NCI-H2196 treated with DMSO at 0.1 percent for 48 hours (cell line): ENCODE data around the gene OR4F6.
"Not testable (repeated sequence)": the region's sequence is repeated elsewhere in the genome, so short reads cannot be mapped to it uniquely, and the experiment has no call there.

Experiments
- DNase-seq: peaks from one replicate; lab custom pipeline; 2025; ENCODE audit not compliant: unreplicated experiment; lab: John Stamatoyannopoulos, UW

OR4F6 gene, protein sequence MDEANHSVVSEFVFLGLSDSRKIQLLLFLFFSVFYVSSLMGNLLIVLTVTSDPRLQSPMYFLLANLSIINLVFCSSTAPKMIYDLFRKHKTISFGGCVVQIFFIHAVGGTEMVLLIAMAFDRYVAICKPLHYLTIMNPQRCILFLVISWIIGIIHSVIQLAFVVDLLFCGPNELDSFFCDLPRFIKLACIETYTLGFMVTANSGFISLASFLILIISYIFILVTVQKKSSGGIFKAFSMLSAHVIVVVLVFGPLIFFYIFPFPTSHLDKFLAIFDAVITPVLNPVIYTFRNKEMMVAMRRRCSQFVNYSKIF

DNA sequence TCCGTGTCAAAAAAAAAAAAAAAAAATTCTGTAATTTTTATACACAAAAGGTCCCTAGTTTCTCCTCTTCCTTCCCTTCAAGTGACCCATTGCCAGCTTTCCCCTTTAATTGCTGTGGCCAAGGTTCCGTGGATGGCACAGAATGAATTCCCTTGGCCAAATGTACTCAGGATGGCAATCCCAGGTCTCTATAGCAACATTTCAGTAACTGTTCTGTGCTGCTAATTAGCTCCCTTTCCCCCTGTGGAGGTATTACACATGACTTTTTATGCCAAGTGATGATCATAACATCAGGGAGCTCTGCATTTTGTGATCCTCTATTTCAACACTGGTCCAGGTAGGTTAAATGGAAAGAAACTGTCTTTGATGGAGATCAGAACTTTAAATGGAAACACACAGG is at the start of gene OR4F6:
Gene OR4F6, plus strand, starts transcription at position 301 of the 400 bp plus-strand sequence. CDS start 2,211 bp downstream, outside the sequence.
- DNase-seq = no peak

DNA sequence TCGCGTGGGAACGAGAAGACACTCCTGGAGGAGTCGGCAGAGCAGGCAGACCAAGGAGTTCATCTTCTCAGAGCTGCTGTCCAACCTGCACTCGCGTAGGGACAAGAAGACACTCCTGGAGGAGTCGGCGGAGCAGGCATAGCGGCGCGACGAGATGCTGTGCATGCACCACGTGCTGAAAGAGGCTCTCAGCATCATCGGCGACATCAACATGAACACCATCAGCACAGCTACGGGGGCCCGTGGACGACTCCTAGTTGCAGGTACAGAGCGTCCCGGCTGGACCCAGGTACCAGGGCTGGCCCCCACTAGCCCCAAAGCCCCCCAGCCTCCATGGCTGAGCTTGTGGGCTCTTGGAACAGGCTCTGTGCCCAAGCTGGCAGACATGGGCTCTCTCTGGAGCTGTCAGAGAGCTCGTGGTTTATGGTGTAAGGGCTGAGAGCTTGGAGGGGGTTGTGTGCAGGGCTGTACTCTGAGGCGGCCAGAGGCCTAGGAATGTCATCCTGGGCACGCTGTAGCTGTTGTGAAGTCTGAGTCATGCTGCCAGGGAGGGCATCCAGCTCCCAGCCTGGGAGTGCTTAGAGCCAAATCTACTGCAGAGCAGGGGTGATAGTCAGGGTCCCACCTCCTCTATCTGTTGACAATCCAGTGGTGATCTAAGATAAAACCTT is 38.5 kb upstream of the OR4F6 start:
- DNase-seq = not testable (repeated sequence)

DNA sequence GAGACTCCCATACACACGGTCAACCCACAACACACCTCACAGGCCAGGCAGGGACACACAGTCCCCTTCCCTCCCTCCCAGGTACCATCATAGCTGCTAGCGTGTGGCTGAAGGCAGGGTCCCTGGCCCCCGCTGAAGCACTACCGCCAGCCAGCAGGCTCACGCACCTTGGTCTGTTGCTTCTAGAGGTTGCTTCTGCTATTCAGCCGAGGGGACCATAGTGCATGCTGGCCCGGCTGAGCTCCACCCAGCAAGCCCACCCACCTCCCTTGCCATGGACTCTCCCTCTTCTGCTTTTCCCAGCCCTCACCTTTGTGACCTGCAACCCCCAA is 38.0 kb upstream of the OR4F6 start:
- DNase-seq = not testable (repeated sequence)

DNA sequence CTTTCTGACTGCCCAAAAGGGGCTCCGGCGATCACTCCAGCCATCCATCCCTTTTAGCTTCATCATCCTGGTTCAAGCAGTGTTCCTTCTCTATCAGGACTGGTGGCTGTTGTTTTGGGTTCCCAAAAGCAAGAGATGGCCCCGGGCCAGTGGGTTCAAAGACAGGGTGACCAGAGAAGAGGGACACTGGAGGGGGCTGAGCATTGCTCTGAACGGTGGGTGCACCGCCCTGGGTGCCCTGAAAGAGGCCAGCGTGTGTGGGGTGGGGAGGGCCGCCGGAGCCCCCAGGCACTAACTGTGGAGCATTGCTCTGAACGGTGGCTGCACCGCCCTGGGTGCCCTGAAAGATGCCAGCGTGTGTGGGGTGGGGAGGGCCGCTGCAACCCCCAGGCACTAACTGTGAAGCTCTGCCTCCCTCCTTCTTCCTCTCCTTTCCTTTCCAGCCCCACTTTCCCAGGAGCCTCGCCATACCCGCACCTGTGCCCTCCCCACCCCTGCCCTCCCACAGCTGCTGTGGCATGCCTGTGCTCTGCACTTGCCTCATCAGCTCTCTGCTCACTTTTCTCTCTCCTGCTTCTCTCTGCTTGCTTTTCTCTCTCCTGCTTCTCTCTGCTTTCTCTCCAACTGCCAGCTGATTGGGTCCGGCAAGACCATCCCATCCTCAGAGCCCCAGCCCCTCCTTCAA is 37.4 kb upstream of the OR4F6 start:
- no peak for DNase-seq

DNA sequence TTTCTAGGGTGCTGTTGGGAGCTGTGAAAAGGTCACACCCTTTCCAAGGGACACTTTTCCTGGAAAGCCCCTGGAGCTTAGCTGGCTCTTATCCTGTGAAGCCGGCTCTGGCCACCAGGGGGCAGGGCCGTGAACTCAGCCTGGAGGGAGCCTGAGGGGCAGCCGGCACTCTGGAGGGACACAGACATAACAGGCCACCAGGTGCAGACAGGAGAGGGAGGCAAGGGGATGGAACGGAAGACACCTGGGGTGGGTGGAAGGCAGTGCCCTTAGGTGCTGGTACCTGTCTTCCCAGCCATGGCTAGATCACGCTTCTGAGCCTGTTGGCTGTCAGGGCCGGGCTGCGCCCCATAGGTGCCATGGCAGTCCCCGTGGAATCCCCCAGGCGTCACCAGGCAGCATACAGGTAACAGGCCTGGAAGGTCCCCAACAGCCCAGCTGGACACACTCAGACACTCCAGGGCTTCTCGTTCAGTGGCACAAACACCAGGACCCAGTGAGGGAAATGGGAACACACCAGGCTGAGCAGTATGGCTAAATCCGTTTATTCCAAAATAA is 36.1 kb upstream of the OR4F6 start:
- not testable (repeated sequence) for DNase-seq

DNA sequence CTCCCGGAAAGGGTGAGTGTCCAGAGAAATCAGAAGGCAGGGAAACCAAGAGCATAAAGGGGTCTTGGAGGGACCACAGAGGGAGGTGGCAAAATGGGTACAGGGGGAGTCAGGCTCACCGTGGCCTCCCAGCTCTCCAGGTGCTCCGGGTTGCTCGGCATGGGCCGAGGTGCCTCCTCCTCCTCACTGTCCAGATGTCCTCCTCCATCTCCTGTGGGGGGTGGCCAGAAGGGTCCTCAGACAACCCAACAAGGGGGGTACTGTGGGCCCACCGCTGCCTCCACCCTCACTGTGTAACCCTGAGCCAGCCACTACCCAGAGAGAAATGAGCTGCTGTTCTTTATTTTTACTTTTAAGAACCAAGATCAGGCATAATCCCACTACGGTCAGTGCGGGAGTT is 30.4 kb upstream of the OR4F6 start:
- no peak for DNase-seq

DNA sequence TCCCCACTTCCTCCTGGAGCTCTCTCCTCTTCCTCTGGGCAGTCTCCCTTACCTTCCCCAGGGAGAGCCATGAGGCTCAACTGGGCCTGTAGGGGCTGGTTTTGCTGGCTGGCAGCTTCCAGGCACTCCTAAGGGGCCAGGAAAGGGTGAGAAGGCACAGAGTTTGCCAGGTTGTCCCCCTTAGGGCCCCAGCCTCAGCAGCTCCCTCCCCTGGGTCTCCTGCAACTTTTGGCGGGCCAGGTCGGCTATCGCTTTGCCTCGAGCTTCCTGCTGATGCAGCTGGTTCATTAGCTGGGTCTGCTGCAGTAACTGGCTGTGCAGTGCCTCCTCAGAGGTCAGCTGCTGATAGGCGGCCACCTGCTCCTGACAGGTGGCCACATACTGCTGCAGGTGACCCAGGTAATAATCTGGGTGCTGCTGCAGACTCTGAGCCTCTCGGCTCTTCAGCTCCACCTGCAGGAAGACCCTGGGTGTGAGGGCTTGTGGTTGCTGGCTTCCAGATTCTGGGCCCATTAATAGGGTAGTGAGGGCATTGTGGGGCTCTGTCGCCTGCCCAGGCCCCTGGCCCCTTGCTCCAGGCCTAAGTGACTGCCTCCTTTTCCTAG is 29.7 kb upstream of the OR4F6 start:
- peak; percentile 34 for DNase-seq

DNA sequence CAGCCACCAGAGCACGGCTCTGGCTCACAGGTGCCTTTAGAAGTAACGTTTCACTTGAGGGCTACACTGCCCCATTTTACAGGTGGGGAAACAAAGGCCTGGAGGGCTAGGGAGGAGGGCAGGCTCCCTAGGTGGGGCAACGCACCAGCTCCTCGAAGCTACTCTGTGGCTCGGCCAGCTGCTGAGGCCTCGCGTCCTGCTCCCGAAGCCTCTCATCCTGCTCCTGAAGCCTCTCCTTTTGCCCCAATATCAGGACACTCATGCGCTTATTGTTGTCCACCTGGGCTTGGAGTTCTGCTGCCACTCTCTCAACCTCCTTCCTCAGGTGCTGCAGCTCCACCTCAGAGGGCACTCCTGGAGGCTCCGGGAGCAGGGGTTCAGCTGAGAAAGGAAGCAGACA is 28.2 kb upstream of the OR4F6 start:
- DNase-seq = no peak

DNA sequence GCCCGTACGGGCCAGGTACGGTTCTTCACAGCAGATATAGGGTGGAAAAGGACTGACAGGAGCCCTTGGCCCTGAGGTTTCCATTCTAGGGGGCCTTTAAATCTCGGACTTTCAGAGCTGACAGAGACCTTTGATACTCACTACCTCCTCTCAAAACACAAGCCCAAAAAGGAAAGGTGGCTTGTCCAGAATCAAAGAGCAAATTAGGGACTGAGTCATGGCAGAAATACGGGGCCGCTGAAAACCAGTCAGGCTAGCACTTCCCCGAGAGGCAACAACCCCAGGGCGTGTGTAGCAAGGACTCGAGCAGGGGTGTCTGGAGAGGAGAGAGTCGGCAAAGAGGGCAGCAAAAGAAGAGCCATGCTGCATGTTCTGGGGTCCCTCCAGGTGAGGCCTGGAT is 24.7 kb upstream of the OR4F6 start:
- not testable (repeated sequence) for DNase-seq

DNA sequence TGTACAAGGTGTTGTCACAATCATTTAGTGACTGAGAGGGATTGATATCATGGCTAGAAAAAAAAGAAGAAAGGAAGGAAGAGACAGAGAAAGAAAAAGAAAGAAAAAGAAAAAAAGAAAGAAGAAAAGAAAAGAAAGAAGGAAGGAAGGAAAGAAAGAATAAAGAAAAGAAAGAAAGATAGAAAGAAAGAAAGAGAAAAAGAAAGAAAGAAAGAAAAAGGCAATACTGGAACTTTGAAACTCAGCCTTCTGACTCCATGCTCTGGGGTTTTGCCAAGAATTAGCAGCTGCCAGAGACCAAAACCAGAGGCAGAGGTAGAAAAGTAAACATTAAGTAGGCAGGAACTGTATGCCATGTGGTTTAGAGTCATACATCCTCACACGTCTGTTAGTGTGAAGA is 23.1 kb upstream of the OR4F6 start:
- DNase-seq = not testable (repeated sequence)

DNA sequence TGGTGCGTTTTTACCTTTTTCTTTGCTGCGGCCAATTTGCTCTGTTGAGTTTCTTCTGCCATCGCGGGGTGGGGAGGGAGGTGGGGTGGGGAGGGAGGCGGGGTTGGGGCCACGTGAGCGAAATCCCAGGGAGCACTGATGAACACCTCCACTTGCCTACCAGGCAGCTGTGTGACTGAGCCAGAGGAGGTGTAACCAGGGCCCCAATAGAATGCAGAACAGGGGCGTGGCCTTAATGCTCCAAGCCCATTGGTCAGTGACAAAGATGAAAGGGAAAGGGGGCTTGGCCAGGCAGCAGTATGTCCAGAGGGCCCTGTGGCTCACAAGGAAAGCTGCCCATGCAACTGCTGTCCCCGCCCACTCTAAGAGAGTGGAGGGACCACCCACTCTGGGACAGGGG is 21.4 kb upstream of the OR4F6 start:
- no peak for DNase-seq

DNA sequence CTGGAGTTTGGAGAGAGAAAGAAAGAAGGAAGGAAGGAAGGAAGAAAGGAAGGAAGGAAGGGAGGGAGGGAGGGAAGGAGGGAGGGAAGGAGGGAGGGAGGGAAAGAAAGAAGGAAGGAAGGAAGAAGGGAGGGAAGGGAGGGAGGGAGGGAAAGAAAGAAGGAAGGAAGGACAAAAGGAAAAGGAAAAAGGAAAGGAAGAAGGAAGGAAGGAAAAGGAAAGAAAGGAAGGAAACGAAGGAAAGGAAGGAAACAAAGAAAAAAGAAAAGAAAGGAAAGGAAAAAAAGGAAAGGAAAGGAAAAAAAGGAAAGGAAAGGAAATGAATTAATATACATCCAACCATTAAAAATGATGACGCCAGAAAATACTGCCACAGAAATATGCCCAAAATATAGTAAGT is 18.7 kb upstream of the OR4F6 start:
- no peak for DNase-seq

DNA sequence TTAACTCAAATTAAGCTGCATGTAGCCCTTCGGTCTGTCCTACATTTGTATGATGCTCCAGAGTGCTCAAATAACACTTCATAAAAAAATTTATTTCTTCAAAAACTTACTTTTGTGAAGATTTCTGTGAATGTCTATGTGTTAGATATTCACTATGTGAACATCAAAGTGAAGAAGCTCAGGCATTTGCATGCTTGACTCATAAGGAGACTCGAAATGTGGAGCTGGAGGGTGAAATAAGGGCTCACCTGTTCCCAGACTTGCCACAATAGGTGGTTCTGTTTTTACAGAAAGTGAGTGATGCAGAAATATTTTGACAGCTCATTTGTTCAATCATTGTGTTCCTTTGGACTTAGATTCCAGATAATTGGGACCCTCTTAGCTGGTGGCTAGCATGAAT is 16.9 kb upstream of the OR4F6 start:
- not testable (repeated sequence) for DNase-seq

DNA sequence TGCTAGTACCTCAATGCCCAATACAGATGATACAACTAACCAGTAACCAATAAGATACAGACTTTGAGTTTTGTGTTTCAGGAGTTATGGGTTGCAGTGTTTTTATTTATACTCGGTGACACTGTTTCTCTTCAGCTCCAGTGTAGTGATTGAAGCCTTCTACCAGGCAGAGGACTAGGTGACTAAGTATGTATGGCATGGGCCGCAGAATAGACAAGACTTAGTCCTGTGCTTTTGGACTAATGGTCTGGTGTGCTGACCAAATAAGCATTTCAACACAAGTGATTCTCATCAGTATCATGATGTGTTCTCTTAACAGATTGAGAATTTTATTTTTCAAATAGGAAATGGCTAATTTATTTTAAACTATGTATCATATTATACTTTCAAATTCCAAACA is 15.3 kb upstream of the OR4F6 start:
- DNase-seq = not testable (repeated sequence)

DNA sequence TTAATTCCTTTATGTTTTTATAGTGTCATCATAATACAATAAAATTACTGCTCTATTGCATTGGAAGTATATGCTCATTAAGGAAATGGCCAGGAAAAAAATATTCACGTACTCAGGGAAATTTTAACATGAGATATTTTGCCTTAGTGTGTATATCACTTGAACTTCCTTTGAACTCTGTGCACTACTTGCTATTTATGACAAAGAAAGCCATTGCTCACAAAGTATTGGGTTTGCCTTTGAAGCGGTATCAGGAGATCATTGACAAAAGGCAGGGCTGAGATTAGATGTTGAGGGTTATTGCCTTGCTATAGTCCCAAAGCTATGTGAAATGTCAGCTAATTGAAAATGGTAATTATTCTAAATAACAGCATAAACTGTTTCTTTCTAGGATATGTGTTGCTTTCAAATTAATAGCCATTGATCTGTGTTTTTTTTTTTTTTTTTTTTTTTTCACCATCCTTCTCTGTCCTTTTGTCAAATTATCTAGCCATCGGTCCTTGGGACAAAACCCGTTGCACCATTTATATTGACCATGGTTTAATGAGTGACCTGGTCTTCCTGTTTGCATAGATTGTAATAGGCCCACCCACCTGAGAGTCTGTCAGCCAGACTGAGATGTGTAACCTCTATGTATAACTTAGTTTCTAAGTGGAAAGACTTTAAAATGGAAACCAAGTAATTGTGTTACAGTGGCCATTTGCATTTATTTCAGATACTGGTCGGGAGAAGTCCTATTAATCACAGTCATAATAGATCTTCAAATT is 14.6 kb upstream of the OR4F6 start:
- not testable (repeated sequence) for DNase-seq

DNA sequence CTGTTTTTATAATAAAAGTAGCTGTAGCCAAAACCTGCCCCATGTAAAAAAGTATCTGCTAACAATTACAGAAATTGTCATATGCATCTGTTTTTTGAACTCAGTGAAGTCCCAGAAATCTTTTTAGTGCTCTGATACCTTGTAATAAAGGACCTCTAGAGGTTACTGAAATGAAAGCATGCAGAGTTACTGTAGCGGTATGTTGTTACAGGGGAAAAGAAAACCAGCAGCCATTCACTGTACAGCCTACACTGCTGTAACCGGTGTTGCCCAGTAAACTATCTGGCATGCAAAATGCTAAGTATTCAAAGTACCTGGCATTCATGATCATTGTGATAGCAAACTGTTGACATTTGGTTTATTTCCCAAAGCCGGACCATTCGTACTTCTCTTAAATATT is 12.6 kb upstream of the OR4F6 start:
- DNase-seq = not testable (repeated sequence)

DNA sequence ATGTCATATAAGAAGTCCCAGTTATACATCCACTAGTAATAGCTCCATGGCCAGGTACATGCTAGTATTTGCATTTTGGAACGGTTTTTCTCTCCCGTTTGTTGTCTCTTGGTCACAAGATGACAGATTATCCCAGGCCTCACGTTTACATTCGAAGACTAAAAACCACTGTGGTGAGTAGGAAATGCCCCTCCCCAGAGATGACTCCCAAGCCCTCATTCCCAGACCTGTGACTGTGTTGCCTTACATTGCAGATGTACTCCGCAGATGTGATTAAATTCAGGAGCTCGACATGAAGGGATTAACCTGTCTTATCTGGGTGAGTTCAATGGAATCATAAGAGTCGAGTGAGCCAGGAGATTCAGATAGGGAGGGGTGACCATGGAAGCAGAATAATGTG is 9.3 kb upstream of the OR4F6 start:
- DNase-seq = not testable (repeated sequence)

DNA sequence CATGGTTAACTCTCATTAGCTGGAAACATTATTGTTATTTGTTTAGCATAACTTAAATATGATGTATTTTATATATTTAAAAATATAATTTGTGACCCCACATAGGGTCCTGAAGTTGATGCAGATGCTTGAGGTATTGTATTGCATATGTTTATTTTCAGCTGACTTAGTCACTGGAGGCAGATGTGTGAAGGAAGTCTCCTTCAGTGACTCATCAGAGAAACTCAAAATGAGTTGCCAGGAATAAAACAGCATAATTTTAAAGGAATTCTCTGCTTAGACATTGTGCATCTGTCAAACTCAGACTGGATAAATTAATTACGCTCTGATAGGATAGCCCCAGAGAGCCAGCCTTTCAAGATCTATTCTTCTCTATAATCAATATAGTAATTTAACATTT is 7.9 kb upstream of the OR4F6 start:
- no peak for DNase-seq

DNA sequence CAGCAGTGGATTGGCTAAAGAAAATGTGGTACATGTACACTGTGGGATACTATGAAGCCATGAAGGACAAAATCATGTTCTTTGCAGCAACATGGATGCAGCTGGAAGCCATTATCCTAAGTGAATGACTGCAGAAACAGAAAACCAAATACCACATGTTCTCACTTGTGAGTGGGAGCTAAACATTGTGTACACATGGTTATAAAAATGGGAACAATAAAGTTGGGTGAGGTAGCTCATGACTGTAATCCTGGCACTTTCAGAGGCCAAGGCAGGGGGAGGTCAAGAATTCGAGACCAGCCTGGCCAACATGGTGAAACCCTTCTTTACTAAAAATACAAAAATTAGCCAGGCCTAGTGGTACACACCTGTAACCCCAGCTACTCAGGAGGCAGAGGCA is 3.6 kb upstream of the OR4F6 start:
- DNase-seq = no peak

DNA sequence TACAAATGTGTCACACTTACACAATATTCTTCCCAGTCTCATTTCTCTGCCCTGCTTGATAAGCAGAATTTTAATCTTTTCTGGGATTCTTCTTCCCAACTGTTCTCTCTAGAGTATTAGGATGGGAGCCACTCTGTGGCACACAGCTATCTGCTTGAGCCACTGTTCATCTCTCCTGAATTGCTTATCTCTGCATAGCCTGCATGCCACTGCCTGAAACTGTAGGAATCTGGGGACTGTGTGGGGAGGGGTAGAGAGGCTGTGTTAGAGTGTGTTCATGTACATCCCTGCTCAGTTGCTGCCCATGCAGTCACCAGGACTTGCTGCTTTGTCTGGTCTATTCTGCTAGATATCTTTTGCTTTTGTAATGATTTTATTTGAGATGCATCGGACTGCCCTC is 2.3 kb upstream of the OR4F6 start:
- no peak for DNase-seq

DNA sequence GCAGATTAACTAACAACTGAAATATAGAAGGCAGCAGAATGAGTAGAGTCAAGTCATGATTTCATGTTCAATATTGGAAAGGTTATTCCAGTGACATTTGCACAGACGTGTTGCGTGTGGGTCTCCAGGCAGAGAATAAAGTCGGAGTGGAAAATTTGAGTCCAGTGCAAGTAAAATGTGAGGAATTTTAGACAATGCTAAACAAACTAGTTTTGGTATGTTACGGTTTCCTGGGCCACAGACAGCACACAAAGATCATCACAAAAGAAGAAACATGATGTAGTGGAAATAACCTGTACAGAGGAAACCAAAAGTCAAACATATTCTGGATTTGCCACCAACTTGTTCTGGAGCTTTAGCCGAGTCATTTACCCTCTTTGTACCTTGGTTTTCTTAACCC is 367 bp downstream of the OR4F6 start:
- no peak for DNase-seq
